ENCODE measurements around the gene JMJD7. TPM values are rescaled to one million over a fixed set of nuclear protein-coding genes. Genes with fewer than 3 reads are reported as not detected.

The JMJD7 gene
- total RNA-seq, 2 experiments from 2014 or later: 35.6 to 38.4 TPM

GRCh38 chr15:41805711-41806110 is 22.2 kb upstream of the JMJD7 start:
- Mint-ChIP-seq H3K27me3 (no peaks in the 10 kb centered on the region), H3K4me1 (ENCODE audit: low read depth) (peaks cover 10% of the 10 kb centered on the region), H3K27ac (no peak overlapping the region), H3K9me3 (no peaks in the 10 kb centered on the region), H3K36me3 (ENCODE audit: low read depth) (peaks cover 17% of the 10 kb centered on the region), H3K4me3 (no peak overlapping the region)
- no peak for DNase-seq
- peaks cover 9% of the 10 kb centered on the region for H3K36me3 ChIP-seq (ENCODE audit: insufficient read depth, low read length)
- TF ChIP-seq CTCF (IDR thresholded peaks at IDR 0.05): no peak
- H3K27ac ChIP-seq (ENCODE audit: low read depth in 1 of 2, low read length in 2 of 2): no peak overlapping the region
- ATAC-seq (ENCODE audit: poor library complexity): no peak
- H3K4me1 ChIP-seq (ENCODE audit: insufficient read depth, low read length): peaks cover 12% of the 10 kb centered on the region
- no peak overlapping the region for H3K4me3 ChIP-seq (ENCODE audit: low read length)
- no peaks in the 10 kb centered on the region for H3K27me3 ChIP-seq (ENCODE audit: control insufficient read depth in 1 of 2, insufficient read depth in 2 of 2, low read length in 2 of 2)
- H3K9me3 ChIP-seq (ENCODE audit: control insufficient read depth in 1 of 2, insufficient read depth in 1 of 2, low read length in 2 of 2): no peaks in the 10 kb centered on the region
- ChIA-PET CTCF (interaction anchor here (1.8 kb wide), 1 partner anchor 31 kb away, joined by 4 read pairs; the partner anchor contains the start of gene MAPKBP1), POLR2A (no interaction called here)
- intact Hi-C loops (cut with DNase I, micrococcal nuclease): no loop called here

- no peak for TF ChIP-seq CTCF (IDR thresholded peaks at IDR 0.05)
- Mint-ChIP-seq H3K27me3 (no peaks in the 10 kb centered on the region), H3K9me3 (no peaks in the 10 kb centered on the region), H3K36me3 (ENCODE audit: low read depth) (peaks cover 14% of the 10 kb centered on the region), H3K4me3 (no peak overlapping the region), H3K27ac (no peak overlapping the region), H3K4me1 (ENCODE audit: low read depth) (peaks cover 19% of the 10 kb centered on the region)
- intact Hi-C loops (cut with DNase I, micrococcal nuclease): no loop called here
- CTCF ChIA-PET: no interaction called here
- Histone ChIP-seq H3K4me3 (ENCODE audit: low read length) (no peak overlapping the region), H3K36me3 (ENCODE audit: insufficient read depth, low read length) (peaks cover 9% of the 10 kb centered on the region), H3K27ac (ENCODE audit: low read depth in 1 of 2, low read length in 2 of 2) (no peak overlapping the region), H3K4me1 (ENCODE audit: insufficient read depth, low read length) (peaks cover 20% of the 10 kb centered on the region), H3K27me3 (ENCODE audit: control insufficient read depth in 1 of 2, insufficient read depth in 2 of 2, low read length in 2 of 2) (no peaks in the 10 kb centered on the region), H3K9me3 (ENCODE audit: control insufficient read depth in 1 of 2, insufficient read depth in 1 of 2, low read length in 2 of 2) (no peaks in the 10 kb centered on the region)
- POLR2A ChIA-PET: no interaction called here
- ATAC-seq (ENCODE audit: poor library complexity) (no peak), DNase-seq (no peak)
Measured at GRCh38 chr15:41806291-41807181, 21.4 kb upstream of the JMJD7 start.

GRCh38 chr15:41809121-41809520 is 18.8 kb upstream of the JMJD7 start:
- TF ChIP-seq CTCF (IDR thresholded peaks at IDR 0.05): no peak
- POLR2A ChIA-PET: no interaction called here
- no peaks in the 10 kb centered on the region for H3K9me3 Mint-ChIP-seq
- Histone ChIP-seq H3K27ac (ENCODE audit: low read depth in 1 of 2, low read length in 2 of 2) (no peak overlapping the region), H3K36me3 (ENCODE audit: insufficient read depth, low read length) (peaks cover 19% of the 10 kb centered on the region), H3K4me3 (ENCODE audit: low read length) (no peak overlapping the region), H3K27me3 (ENCODE audit: control insufficient read depth in 1 of 2, insufficient read depth in 2 of 2, low read length in 2 of 2) (no peaks in the 10 kb centered on the region), H3K9me3 (ENCODE audit: control insufficient read depth in 1 of 2, insufficient read depth in 1 of 2, low read length in 2 of 2) (no peaks in the 10 kb centered on the region), H3K4me1 (ENCODE audit: insufficient read depth, low read length) (peaks cover 24% of the 10 kb centered on the region)
- peaks cover 22% of the 10 kb centered on the region for H3K36me3 Mint-ChIP-seq (ENCODE audit: low read depth)
- H3K4me1 Mint-ChIP-seq (ENCODE audit: low read depth): peaks cover 22% of the 10 kb centered on the region
- no peak overlapping the region for H3K4me3 Mint-ChIP-seq
- H3K27me3 Mint-ChIP-seq: no peaks in the 10 kb centered on the region
- CTCF ChIA-PET: interaction anchor here (4.1 kb wide), 1 partner anchor 36 kb away, joined by 91 read pairs; the partner anchor contains the start of gene MAPKBP1
- DNase-seq (no peak), ATAC-seq (ENCODE audit: poor library complexity) (no peak)
- H3K27ac Mint-ChIP-seq: no peak overlapping the region
- intact Hi-C loops (cut with DNase I, micrococcal nuclease): no loop called here

All from CD4-positive, alpha-beta T cell (primary cell).